ENCODE results near the gene GP5. TPM values are rescaled to one million over a fixed set of nuclear protein-coding genes. Genes with fewer than 3 reads are reported as not detected.

The GP5 gene
- 0.22 TPM in 1 of 2 replicates, not detected in the other for total RNA-seq (2012; rRNA removed)

GRCh38 chr3:194399166-194399565 is at the start of gene GP5:
GP5 (minus strand) TSS chr3:194399266; CDS start chr3:194398282, 984 bp downstream.
- no peak within 1 kb of the TSS for H3K4me3 ChIP-seq (ENCODE audit: low read length)
- peaks cover 3% of the 10 kb centered on the region for H3K36me3 ChIP-seq (ENCODE audit: insufficient read depth, low read length)
- H3K9ac ChIP-seq (ENCODE audit: low read depth, low read length) = no peak within 1 kb of the TSS
- H3K4me2 ChIP-seq (ENCODE audit: low read length) = peak within 1 kb of the TSS; percentile 60
- H3K9me3 ChIP-seq (replicated peaks; ENCODE audit: low read length) = no peaks in the 10 kb centered on the region
- H3K4me1 ChIP-seq (ENCODE audit: control insufficient read depth, insufficient read depth, low read length) = peaks cover 4% of the 10 kb centered on the region
- peaks cover 52% of the 10 kb centered on the region for H3K27me3 ChIP-seq (ENCODE audit: control insufficient read depth, insufficient read depth, low read length)

GRCh38 chr3:194447657-194448056 is 48.6 kb upstream of the GP5 start:
- Histone ChIP-seq H3K27me3 (ENCODE audit: control insufficient read depth, insufficient read depth, low read length) (no peaks in the 10 kb centered on the region), H3K4me1 (ENCODE audit: control insufficient read depth, insufficient read depth, low read length) (no peaks in the 10 kb centered on the region), H3K9me3 (replicated peaks; ENCODE audit: low read length) (no peaks in the 10 kb centered on the region), H3K4me2 (ENCODE audit: low read length) (no peak overlapping the region), H3K36me3 (ENCODE audit: insufficient read depth, low read length) (peaks cover 87% of the 10 kb centered on the region), H3K9ac (ENCODE audit: low read depth, low read length) (no peak overlapping the region), H3K4me3 (ENCODE audit: low read length) (no peak overlapping the region)

GRCh38 chr3:194447161-194447560 is 48.1 kb upstream of the GP5 start:
- no peak overlapping the region for H3K4me3 ChIP-seq (ENCODE audit: low read length)
- no peak overlapping the region for H3K9ac ChIP-seq (ENCODE audit: low read depth, low read length)
- no peaks in the 10 kb centered on the region for H3K4me1 ChIP-seq (ENCODE audit: control insufficient read depth, insufficient read depth, low read length)
- peaks cover 88% of the 10 kb centered on the region for H3K36me3 ChIP-seq (ENCODE audit: insufficient read depth, low read length)
- no peaks in the 10 kb centered on the region for H3K27me3 ChIP-seq (ENCODE audit: control insufficient read depth, insufficient read depth, low read length)
- H3K4me2 ChIP-seq (ENCODE audit: low read length) = no peak overlapping the region
- no peaks in the 10 kb centered on the region for H3K9me3 ChIP-seq (replicated peaks; ENCODE audit: low read length)

GRCh38 chr3:194446754-194447153 is 47.7 kb upstream of the GP5 start:
- Histone ChIP-seq H3K9me3 (replicated peaks; ENCODE audit: low read length) (no peaks in the 10 kb centered on the region), H3K4me1 (ENCODE audit: control insufficient read depth, insufficient read depth, low read length) (no peaks in the 10 kb centered on the region), H3K27me3 (ENCODE audit: control insufficient read depth, insufficient read depth, low read length) (no peaks in the 10 kb centered on the region), H3K36me3 (ENCODE audit: insufficient read depth, low read length) (peaks cover 88% of the 10 kb centered on the region), H3K9ac (ENCODE audit: low read depth, low read length) (no peak overlapping the region), H3K4me3 (ENCODE audit: low read length) (no peak overlapping the region), H3K4me2 (ENCODE audit: low read length) (no peak overlapping the region)

GRCh38 chr3:194446172-194446571 is 47.1 kb upstream of the GP5 start:
- Histone ChIP-seq H3K9ac (ENCODE audit: low read depth, low read length) (no peak overlapping the region), H3K27me3 (ENCODE audit: control insufficient read depth, insufficient read depth, low read length) (no peaks in the 10 kb centered on the region), H3K4me2 (ENCODE audit: low read length) (no peak overlapping the region), H3K36me3 (ENCODE audit: insufficient read depth, low read length) (peaks cover 88% of the 10 kb centered on the region), H3K9me3 (replicated peaks; ENCODE audit: low read length) (no peaks in the 10 kb centered on the region), H3K4me1 (ENCODE audit: control insufficient read depth, insufficient read depth, low read length) (no peaks in the 10 kb centered on the region), H3K4me3 (ENCODE audit: low read length) (no peak overlapping the region)

GRCh38 chr3:194443901-194444300 is 44.8 kb upstream of the GP5 start:
- H3K27me3 ChIP-seq (ENCODE audit: control insufficient read depth, insufficient read depth, low read length) = no peaks in the 10 kb centered on the region
- H3K9ac ChIP-seq (ENCODE audit: low read depth, low read length) = no peak overlapping the region
- H3K9me3 ChIP-seq (replicated peaks; ENCODE audit: low read length) = no peaks in the 10 kb centered on the region
- no peak overlapping the region for H3K4me2 ChIP-seq (ENCODE audit: low read length)
- no peaks in the 10 kb centered on the region for H3K4me1 ChIP-seq (ENCODE audit: control insufficient read depth, insufficient read depth, low read length)
- peaks cover 88% of the 10 kb centered on the region for H3K36me3 ChIP-seq (ENCODE audit: insufficient read depth, low read length)
- no peak overlapping the region for H3K4me3 ChIP-seq (ENCODE audit: low read length)

GRCh38 chr3:194440756-194441155 is 41.7 kb upstream of the GP5 start:
- Histone ChIP-seq H3K9me3 (replicated peaks; ENCODE audit: low read length) (no peaks in the 10 kb centered on the region), H3K27me3 (ENCODE audit: control insufficient read depth, insufficient read depth, low read length) (no peaks in the 10 kb centered on the region), H3K4me3 (ENCODE audit: low read length) (no peak overlapping the region), H3K4me2 (ENCODE audit: low read length) (no peak overlapping the region), H3K36me3 (ENCODE audit: insufficient read depth, low read length) (peaks cover 92% of the 10 kb centered on the region), H3K4me1 (ENCODE audit: control insufficient read depth, insufficient read depth, low read length) (no peaks in the 10 kb centered on the region), H3K9ac (ENCODE audit: low read depth, low read length) (no peak overlapping the region)

GRCh38 chr3:194439881-194440550 is 41.0 kb upstream of the GP5 start:
- Histone ChIP-seq H3K9me3 (replicated peaks; ENCODE audit: low read length) (no peaks in the 10 kb centered on the region), H3K27me3 (ENCODE audit: control insufficient read depth, insufficient read depth, low read length) (no peaks in the 10 kb centered on the region), H3K4me1 (ENCODE audit: control insufficient read depth, insufficient read depth, low read length) (no peaks in the 10 kb centered on the region), H3K4me3 (ENCODE audit: low read length) (no peak overlapping the region), H3K9ac (ENCODE audit: low read depth, low read length) (no peak overlapping the region), H3K36me3 (ENCODE audit: insufficient read depth, low read length) (peaks cover 93% of the 10 kb centered on the region), H3K4me2 (ENCODE audit: low read length) (no peak overlapping the region)

GRCh38 chr3:194434503-194434902 is 35.4 kb upstream of the GP5 start:
- H3K9ac ChIP-seq (ENCODE audit: low read depth, low read length) = no peak overlapping the region
- peaks cover 89% of the 10 kb centered on the region for H3K36me3 ChIP-seq (ENCODE audit: insufficient read depth, low read length)
- H3K4me3 ChIP-seq (ENCODE audit: low read length) = no peak overlapping the region
- no peak overlapping the region for H3K4me2 ChIP-seq (ENCODE audit: low read length)
- H3K27me3 ChIP-seq (ENCODE audit: control insufficient read depth, insufficient read depth, low read length) = no peaks in the 10 kb centered on the region
- H3K4me1 ChIP-seq (ENCODE audit: control insufficient read depth, insufficient read depth, low read length) = no peaks in the 10 kb centered on the region
- no peaks in the 10 kb centered on the region for H3K9me3 ChIP-seq (replicated peaks; ENCODE audit: low read length)

GRCh38 chr3:194431554-194431953 is 32.5 kb upstream of the GP5 start:
- peaks cover 82% of the 10 kb centered on the region for H3K36me3 ChIP-seq (ENCODE audit: insufficient read depth, low read length)

GRCh38 chr3:194425399-194425798 is 26.3 kb upstream of the GP5 start:
- Histone ChIP-seq H3K4me2 (ENCODE audit: low read length) (no peak overlapping the region), H3K27me3 (ENCODE audit: control insufficient read depth, insufficient read depth, low read length) (no peaks in the 10 kb centered on the region), H3K4me3 (ENCODE audit: low read length) (no peak overlapping the region), H3K4me1 (ENCODE audit: control insufficient read depth, insufficient read depth, low read length) (peaks cover 19% of the 10 kb centered on the region), H3K9ac (ENCODE audit: low read depth, low read length) (no peak overlapping the region), H3K9me3 (replicated peaks; ENCODE audit: low read length) (no peaks in the 10 kb centered on the region), H3K36me3 (ENCODE audit: insufficient read depth, low read length) (peaks cover 58% of the 10 kb centered on the region)

More at GRCh38 chr3:194431554-194431953, 32.5 kb upstream of the GP5 start:
- Histone ChIP-seq H3K27me3 (ENCODE audit: control insufficient read depth, insufficient read depth, low read length) (no peaks in the 10 kb centered on the region), H3K4me3 (ENCODE audit: low read length) (no peak overlapping the region), H3K9ac (ENCODE audit: low read depth, low read length) (no peak overlapping the region), H3K4me2 (ENCODE audit: low read length) (no peak overlapping the region), H3K9me3 (replicated peaks; ENCODE audit: low read length) (no peaks in the 10 kb centered on the region), H3K4me1 (ENCODE audit: control insufficient read depth, insufficient read depth, low read length) (no peaks in the 10 kb centered on the region)

GRCh38 chr3:194424953-194425352 is 25.9 kb upstream of the GP5 start:
- Histone ChIP-seq H3K36me3 (ENCODE audit: insufficient read depth, low read length) (peaks cover 56% of the 10 kb centered on the region), H3K9ac (ENCODE audit: low read depth, low read length) (no peak overlapping the region), H3K27me3 (ENCODE audit: control insufficient read depth, insufficient read depth, low read length) (no peaks in the 10 kb centered on the region), H3K9me3 (replicated peaks; ENCODE audit: low read length) (no peaks in the 10 kb centered on the region), H3K4me3 (ENCODE audit: low read length) (no peak overlapping the region), H3K4me1 (ENCODE audit: control insufficient read depth, insufficient read depth, low read length) (peaks cover 19% of the 10 kb centered on the region), H3K4me2 (ENCODE audit: low read length) (no peak overlapping the region)
